HG02840 (cell line): ENCODE results near the gene SMIM45.

Experiments
- ATAC-seq: cut with Tn5 transposase; IDR thresholded peaks from one replicate; pipeline ENCODE4 v1.9.1; 2021; ENCODE audit warnings: mild to moderate bottlenecking, moderate library complexity, moderate number of reproducible peaks; ENCODE audit not compliant: unreplicated experiment, low FRiP score

Gene SMIM45

DNA sequence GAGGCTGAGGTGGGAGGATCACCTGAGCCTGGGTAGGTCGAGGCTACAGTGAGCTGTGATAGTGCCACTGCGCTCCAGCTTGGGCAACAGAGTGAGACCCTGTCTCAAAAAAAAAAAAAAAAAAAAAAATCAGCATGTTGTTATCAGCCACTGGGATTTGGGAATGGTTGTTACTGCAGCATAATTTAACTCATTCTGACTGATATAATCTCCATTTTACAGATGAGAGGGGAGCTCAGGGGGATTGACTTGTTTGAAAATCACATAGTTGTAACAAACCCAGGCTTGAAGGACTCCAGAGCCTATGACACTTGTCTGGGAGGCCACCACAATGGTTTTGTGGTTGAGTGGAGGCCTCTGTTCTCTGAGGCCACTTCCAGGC, 14.3 kb downstream of the SMIM45 start:
- ATAC-seq: no peak

GRCh38 chr22:41966607-41967240, 14.8 kb downstream of the SMIM45 start:
- no peak for ATAC-seq

- ATAC-seq: no peak
Observed at GRCh38 chr22:41968601-41969000, 16.7 kb downstream of the SMIM45 start.

- no peak for ATAC-seq
Observed at GRCh38 chr22:41969110-41969646, 17.2 kb downstream of the SMIM45 start, which contains the start of gene SEPTIN3. TSS of gene SEPTIN3 (plus strand) at chr22:41969443. CDS start at chr22:41971493, 2,050 bp downstream.

- no peak for ATAC-seq
Observed at GRCh38 chr22:41970601-41971000, 18.7 kb downstream of the SMIM45 start.

DNA sequence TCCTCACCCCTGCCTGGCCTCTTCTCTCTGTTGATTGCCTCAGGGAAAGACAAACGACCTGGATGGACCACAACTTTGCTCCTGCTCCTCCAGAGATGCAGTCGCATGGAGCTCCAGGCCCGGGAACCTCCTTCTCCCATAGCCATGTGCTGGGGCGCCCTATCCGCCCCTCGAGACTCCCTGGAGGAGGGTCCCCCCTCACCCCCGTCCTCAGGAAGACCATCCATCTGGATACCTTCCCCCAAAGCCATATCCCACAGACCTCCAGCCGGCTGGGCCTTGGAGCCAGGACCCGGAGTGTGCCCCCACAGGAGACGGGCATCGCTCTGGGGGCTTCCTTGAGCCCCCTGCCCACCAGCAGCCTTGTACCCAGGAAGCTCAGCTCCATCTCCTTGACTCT, 19.5 kb downstream of the SMIM45 start:
- ATAC-seq: no peak

DNA sequence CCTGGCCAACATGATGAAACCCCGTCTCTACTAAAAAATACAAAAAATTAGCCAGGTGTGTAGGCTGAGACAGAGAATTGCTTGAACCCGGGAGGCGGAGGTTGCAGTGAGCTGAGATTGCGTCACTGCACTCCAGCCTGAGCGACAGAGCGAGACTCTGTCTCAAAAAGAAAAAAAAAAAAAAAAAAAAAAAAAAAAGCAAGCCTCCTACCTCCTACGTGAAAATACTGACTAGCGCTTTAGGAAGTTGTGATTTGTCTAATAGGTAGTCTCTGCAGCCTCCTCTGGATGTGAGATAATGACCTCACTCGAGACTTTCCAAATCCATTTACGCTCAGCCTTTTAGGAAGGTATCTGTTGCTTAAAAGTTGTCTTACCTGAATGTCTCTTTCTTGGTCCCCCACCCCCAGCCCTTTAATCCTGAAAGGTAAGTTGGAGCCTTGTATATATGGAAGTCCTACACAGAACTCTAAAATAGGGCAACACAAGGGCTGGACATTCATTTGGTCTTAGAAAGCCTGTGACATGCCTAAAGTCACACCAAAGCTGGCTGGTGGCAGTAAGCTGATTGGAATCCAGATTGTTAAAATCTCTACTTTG, 22.8 kb downstream of the SMIM45 start:
- ATAC-seq: no peak

DNA sequence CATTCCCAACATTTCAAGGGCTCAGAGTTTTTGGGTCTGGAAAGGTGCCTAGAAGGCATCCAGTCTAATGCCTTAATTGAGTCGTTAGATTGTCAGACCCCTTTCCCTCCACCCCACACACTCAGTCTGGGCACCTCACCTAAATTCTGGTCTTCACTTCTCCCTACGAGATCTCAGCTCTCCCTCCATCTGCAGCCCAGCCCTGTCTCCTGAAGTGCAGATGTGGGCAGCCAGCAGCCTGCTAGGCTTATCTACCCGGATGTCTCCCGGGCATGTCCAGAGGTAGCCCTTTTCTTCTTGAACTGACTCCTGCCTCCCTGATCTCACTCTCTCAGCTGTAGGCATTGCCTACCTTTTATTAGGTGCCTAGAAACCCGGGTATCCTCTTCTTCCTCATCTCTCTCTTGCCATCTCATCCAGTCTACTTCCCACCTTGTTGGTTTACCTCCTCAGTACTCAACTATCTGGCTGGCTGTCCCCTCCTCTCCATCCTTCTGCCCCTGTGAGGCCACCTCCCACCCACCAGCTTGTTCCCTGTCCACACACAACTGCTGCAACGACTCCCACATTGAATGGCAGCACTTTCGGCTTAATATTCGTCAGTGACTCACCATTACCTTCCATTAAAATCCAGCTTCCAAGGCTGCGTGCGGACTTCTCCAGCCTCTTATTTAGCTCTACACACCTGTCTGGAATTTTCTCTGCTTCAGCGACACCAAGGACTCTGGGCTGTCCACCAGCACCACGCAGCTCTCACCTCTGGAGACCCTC, 23.5 kb downstream of the SMIM45 start:
- no peak for ATAC-seq

DNA sequence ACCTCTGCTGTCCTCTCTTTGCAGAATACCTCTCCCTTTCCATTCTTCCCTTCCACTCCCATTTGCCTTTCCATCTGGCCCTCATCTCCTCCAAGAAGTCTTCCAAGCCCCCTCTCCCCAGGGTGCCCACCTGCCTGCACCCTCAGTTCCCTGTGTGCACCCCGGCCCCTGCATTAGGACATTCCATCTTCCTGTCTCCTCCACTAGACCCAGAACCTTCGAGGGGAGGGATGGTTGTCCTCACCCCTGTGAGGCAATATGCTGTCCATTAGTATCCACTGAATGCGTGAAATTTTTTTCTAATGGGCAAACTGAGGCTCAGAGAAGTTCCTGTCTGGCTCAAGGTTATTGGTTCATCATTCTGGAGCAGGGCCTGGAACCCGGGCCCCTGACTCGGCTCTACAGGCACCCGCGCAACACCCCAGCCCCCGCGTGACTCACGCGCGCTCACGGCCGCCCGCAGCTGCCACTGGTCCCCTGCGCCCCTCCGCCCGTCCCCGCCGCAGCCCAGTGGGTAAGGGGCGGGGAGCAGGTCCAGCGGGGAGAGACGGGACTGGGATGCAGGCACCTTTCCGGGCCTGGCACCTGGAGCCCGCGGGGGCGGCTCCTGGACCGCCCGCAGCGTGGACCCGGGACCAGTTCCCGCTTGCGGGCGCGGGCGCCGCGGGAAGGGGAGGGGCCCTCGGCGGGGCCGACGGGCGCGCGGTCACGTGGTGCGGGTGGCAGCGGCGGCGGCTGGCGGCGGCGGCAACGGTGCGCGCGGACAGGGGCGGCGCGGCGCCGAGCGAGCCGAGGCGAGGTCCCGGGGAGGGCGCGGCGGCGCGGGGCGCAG, 24.3 kb downstream of the SMIM45 start:
- ATAC-seq: no peak

GRCh38 chr22:41976961-41977566, 25.1 kb downstream of the SMIM45 start:
- ATAC-seq: no peak

DNA sequence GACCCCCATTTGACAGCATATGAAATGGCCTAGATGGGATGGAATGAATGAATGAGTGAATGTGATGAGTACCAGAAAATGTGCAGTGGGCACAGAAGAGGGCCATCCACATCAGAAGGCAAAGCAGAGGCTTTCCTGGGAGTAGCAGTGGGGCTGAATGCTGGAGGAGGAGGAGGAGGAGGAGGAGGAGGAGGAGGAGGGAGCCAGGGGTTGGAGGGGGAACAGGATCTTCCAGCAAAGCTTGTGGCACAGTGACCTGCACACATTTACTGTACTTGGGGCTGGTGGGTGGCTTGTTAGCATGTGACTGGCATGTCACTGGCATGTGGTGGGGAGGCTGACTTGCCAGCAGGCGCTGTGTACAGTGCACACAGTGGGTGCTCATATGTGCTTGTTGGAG, 26.8 kb downstream of the SMIM45 start:
- no peak for ATAC-seq

- no peak for ATAC-seq
Observed at GRCh38 chr22:41979423-41980250, 27.7 kb downstream of the SMIM45 start.

DNA sequence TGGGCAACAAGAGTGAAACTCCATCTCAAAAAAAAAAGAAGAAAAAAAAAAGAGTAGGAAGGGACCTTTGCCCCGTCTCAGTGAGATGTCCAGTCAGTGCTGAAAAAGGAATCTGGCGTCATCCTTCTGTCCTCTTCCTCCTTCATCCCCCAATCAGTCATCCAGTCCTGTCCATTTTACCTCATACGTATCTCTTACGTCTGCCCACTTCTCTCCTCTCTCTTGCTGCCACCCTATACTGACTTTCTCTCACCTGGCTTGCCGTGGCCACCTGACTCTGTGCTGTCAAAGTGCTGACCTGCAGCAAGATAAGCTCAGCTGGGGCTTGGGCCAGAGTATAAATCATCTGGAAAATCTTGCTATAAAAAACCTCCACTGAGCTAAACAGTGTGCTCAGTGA, 30.9 kb downstream of the SMIM45 start:
- no peak for ATAC-seq

DNA sequence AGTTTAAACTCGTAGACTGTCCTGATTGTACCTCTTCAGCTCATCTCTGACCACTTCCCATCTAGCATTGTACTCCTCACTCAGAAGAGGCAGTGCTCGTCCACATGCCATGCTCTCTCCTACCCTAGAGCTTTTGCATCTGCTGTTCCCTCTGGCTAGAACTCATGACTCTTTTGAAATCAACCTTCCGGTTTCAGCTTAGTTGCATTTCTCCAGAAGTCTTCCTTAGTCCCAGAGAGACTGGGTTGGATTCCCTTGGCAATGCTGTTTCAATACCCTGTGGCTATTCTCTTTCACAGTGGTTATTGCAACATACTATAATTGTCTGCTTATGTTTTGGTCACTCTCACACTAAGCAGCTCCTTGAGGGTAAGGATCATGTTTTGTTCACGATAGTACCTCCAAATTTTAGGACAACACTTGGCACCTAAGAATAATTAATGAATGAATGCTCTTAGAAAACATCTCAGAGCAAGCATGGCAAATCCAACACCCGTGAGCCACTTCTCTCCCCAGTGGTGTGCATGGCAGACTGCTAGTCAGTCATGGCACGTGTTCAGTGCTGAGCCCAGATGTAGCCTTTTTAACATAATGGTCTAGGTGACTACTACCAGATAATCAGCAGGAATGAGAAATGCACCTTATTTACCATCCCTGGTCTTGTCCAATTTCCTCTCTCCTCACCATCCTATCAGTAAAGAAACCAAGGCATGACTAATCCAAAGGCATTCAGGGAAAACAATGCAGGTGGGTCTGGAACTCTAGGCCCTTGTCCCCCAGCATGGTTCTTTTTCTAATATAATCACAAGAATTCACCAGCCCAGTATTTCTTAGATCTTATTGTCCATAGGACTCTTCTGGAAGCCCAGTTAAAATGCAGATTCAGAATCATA, 31.8 kb downstream of the SMIM45 start:
- no peak for ATAC-seq

- no peak for ATAC-seq
Observed at GRCh38 chr22:41987276-41987675, 35.3 kb downstream of the SMIM45 start.

DNA sequence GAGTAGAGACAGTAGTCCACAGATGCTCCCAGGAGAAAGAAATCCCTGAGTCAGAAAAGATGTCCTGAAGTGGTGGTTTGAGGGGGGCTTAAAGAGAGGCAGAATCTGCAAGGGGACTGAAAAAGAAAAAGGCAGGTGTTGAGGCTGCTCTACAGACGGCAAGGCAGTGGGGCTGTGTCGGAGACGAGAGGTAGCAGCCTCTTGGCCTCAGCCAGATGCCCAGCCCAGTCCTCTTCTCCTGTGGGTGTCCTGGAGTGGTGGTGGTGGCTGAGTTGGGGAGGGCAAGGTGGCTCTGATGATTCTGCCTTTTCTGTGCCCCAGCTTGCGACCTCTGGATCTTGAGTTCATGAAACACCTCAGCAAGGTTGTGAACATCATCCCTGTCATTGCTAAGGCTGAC, 37.3 kb downstream of the SMIM45 start:
- ATAC-seq: no peak

DNA sequence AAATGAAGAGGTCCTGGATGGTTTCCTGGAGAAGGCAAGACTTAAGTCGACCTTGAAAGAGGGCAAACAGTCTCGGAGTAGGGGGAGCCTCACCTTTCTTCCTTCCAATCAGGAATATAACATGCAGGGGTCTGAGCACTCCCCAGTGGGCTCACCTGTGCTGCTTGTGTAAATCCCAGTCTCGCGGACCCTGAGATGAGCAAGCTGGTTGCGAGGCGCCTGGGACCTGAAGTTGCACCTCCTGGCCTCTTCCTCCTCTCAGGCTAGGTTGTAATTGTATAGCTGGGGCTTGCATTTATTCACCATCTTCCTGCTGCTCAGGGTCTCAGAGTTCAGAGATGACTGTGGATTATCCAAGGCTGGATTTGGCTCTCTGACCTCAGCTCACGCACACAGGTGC, 39.2 kb downstream of the SMIM45 start:
- ATAC-seq: no peak

- ATAC-seq: no peak
Observed at GRCh38 chr22:41992496-41992895, 40.5 kb downstream of the SMIM45 start.
